ENCODE data around the gene ARSK.

Gene ARSK

GRCh38 chr5:95647886-95648860, 93.3 kb downstream of the ARSK start:
- no peak for DNase-seq (ENCODE audit: low read depth in 2 of 2)

- DNase-seq (ENCODE audit: low read depth in 2 of 2) = no peak
Measured at GRCh38 chr5:95649274-95649673, 94.4 kb downstream of the ARSK start.

GRCh38 chr5:95649842-95650620, 95.1 kb downstream of the ARSK start:
- no peak for DNase-seq (ENCODE audit: low read depth in 2 of 2)

- no peak for DNase-seq (ENCODE audit: low read depth in 2 of 2)
Measured at GRCh38 chr5:95652849-95653248, 97.9 kb downstream of the ARSK start.

GRCh38 chr5:95654196-95654595, 99.3 kb downstream of the ARSK start:
- DNase-seq (ENCODE audit: low read depth in 2 of 2) = no peak

Measured in stimulated activated CD8-positive, alpha-beta memory T cell treated with anti-CD3 and anti-CD28 coated beads, Interleukin-7, amount 100 ng/mL, for 4 hours (primary cell).